ENCODE results near the gene SOAT1. TPM values are rescaled to one million over a fixed set of nuclear protein-coding genes. Genes with fewer than 3 reads are reported as not detected.
A peak's percentile ranks its signal among the peaks of the same experiment; 100 is the strongest.

The SOAT1 gene
- total RNA-seq, 5 donors from 2014 or later (not counting 1 experiment from before 2014, with no cell fraction given) = 35.0 to 42.1 (median 39.1) TPM

GRCh38 chr1:179300112-179300511 is 6.5 kb downstream of the SOAT1 start:
- H3K27me3 ChIP-seq (replicated peaks in 1 of 2; ENCODE audit: control insufficient read depth in 2 of 2, extremely low read depth in 1 of 2, insufficient read depth in 2 of 2, low read length in 1 of 2) = no peaks in the 10 kb centered on the region
- peak overlapping the region; percentile 30 for H3K27ac ChIP-seq (ENCODE audit: low read length)
- no peaks in the 10 kb centered on the region for H3K9me3 ChIP-seq
- peak overlapping the region; percentile 76 to 83 for H3K27ac Mint-ChIP-seq
- peak overlapping the region in 1 of 3 donors; percentile 58 for H3K4me3 Mint-ChIP-seq
- POLR2A ChIA-PET = interaction anchor here in 1 of 2 donors (0.6 kb wide), 1 partner anchor 10 kb away, joined by 3 read pairs; no protein-coding TSS in a partner anchor
- no CpG with 5 or more reads among the region's 1 CpG for WGBS (ENCODE audit: insufficient coverage)
- peaks cover 72 to 84% (median 81%) of the 10 kb centered on the region in 3 donors for H3K4me1 Mint-ChIP-seq
- DNase-seq (no peak), ATAC-seq (replicated peaks in 1 of 4) (no peak)
- peaks cover 41 to 49% of the 10 kb centered on the region in 2 experiments for H3K4me1 ChIP-seq (ENCODE audit: control insufficient read depth in 1 of 2, extremely low read depth in 1 of 2, insufficient read depth in 2 of 2, low read length in 2 of 2)
- H3K4me3 ChIP-seq (ENCODE audit: control insufficient read depth in 1 of 2, extremely low read depth in 1 of 2, low read length in 1 of 2) = no peak overlapping the region
- H3K36me3 ChIP-seq (ENCODE audit: control insufficient read depth in 2 of 2, extremely low read depth in 1 of 2, insufficient read depth in 1 of 2, low read length in 1 of 2) = peaks cover 0 to 23% of the 10 kb centered on the region in 2 donors
- peaks cover 33% of the 10 kb centered on the region for H3K36me3 Mint-ChIP-seq
- H3K27me3 Mint-ChIP-seq = no peaks in the 10 kb centered on the region
- CTCF ChIA-PET = no interaction called here
- no peaks in the 10 kb centered on the region for H3K9me3 Mint-ChIP-seq

DNA sequence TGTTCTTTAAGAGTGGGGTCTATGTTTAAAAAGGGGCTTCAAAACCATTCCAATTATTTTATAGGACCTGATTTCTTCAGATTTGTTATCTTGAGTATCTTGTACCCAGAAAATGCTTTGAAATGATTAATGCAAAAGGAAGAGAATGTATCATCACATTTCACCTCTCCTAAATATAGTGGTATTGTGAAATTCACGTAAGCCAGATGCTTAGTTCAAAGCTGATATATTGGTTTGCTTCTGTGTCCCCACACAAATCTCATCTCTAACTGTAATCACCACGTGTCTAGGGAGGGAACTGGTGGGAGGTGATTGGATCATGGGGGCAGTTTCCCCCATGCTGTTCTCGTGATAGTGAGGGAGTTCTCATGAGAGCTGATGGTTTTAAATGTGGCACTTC is 8.5 kb downstream of the SOAT1 start:
- H3K9me3 ChIP-seq = no peaks in the 10 kb centered on the region
- DNase-seq (no peak), ATAC-seq (replicated peaks in 1 of 4) (no peak)
- H3K27ac ChIP-seq (ENCODE audit: low read length) = no peak overlapping the region
- peaks cover 0 to 38% of the 10 kb centered on the region in 2 donors for H3K36me3 ChIP-seq (ENCODE audit: control insufficient read depth in 2 of 2, extremely low read depth in 1 of 2, insufficient read depth in 1 of 2, low read length in 1 of 2)
- WGBS (ENCODE audit: insufficient coverage) = 86% methylated on average over 1 of the region's 3 CpGs
- CTCF ChIA-PET = interaction anchor here in 1 of 2 donors (1.1 kb wide), 1 partner anchor 8 kb away, joined by 3 read pairs; the partner anchor contains the start of gene SOAT1
- H3K27me3 ChIP-seq (replicated peaks in 1 of 2; ENCODE audit: control insufficient read depth in 2 of 2, extremely low read depth in 1 of 2, insufficient read depth in 2 of 2, low read length in 1 of 2) = no peaks in the 10 kb centered on the region
- H3K27me3 Mint-ChIP-seq = no peaks in the 10 kb centered on the region
- H3K4me3 Mint-ChIP-seq = no peak overlapping the region
- peaks cover 69 to 85% (median 76%) of the 10 kb centered on the region in 3 donors for H3K4me1 Mint-ChIP-seq
- H3K9me3 Mint-ChIP-seq = no peaks in the 10 kb centered on the region
- POLR2A ChIA-PET = no interaction called here
- peaks cover 33% of the 10 kb centered on the region in 2 experiments for H3K4me1 ChIP-seq (ENCODE audit: control insufficient read depth in 1 of 2, extremely low read depth in 1 of 2, insufficient read depth in 2 of 2, low read length in 2 of 2)
- H3K27ac Mint-ChIP-seq = no peak overlapping the region
- H3K4me3 ChIP-seq (ENCODE audit: control insufficient read depth in 1 of 2, extremely low read depth in 1 of 2, low read length in 1 of 2) = no peak overlapping the region
- peaks cover 46% of the 10 kb centered on the region for H3K36me3 Mint-ChIP-seq

DNA sequence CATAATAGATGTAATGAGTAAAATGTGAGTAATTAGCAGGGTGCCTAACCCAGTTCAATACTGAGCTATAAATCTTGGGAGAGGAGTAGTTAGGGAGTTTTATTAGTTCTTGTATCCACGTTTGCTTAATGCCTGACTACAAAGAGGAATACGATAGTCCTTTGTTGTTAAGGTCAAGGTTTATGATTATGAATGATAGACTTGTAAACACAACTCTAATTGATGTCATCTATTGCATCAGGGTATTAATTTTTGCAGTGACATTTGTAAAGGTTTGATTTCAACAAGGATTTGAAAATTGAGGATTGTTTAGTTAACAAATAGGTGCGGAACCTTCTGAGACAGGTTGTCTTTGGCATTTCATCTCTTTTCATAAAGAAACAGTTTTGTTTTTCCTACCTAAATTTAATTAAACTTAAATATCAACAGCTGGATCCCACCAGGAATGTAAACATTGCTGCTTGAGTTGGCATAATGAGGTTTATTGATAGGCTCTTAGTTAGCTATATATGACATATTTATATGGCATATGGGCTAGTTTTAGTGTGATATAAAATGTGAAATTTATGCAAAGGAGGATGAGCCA is 9.7 kb downstream of the SOAT1 start:
- no peaks in the 10 kb centered on the region for H3K27me3 ChIP-seq (replicated peaks in 1 of 2; ENCODE audit: control insufficient read depth in 2 of 2, extremely low read depth in 1 of 2, insufficient read depth in 2 of 2, low read length in 1 of 2)
- no peak overlapping the region for H3K27ac Mint-ChIP-seq
- no peak overlapping the region for H3K4me3 Mint-ChIP-seq
- ChIA-PET CTCF (interaction anchor here (0.7 to 1.1 kb wide), 3 partner anchors 10 to 422 kb away, joined by 3 to 4 read pairs (median 4); partner anchors contain the start of gene SOAT1 (in 1 of the 2)), POLR2A (interaction anchor here in 1 of 2 donors (0.5 kb wide), 1 partner anchor 1315 kb away, joined by 3 read pairs; no protein-coding TSS in a partner anchor)
- DNase-seq (no peak), ATAC-seq (replicated peaks in 1 of 4) (no peak)
- peaks cover 56% of the 10 kb centered on the region for H3K36me3 Mint-ChIP-seq
- peaks cover 0 to 47% of the 10 kb centered on the region in 2 donors for H3K36me3 ChIP-seq (ENCODE audit: control insufficient read depth in 2 of 2, extremely low read depth in 1 of 2, insufficient read depth in 1 of 2, low read length in 1 of 2)
- WGBS (ENCODE audit: insufficient coverage) = no CpG with 5 or more reads among the region's 3 CpGs
- H3K9me3 Mint-ChIP-seq = no peaks in the 10 kb centered on the region
- H3K27me3 Mint-ChIP-seq = no peaks in the 10 kb centered on the region
- no peaks in the 10 kb centered on the region for H3K9me3 ChIP-seq
- H3K4me3 ChIP-seq (ENCODE audit: control insufficient read depth in 1 of 2, extremely low read depth in 1 of 2, low read length in 1 of 2) = no peak overlapping the region
- H3K4me1 Mint-ChIP-seq = peaks cover 67 to 77% (median 67%) of the 10 kb centered on the region in 3 donors
- H3K4me1 ChIP-seq (ENCODE audit: control insufficient read depth in 1 of 2, extremely low read depth in 1 of 2, insufficient read depth in 2 of 2, low read length in 2 of 2) = peaks cover 21 to 27% of the 10 kb centered on the region in 2 experiments
- H3K27ac ChIP-seq (ENCODE audit: low read length) = no peak overlapping the region

DNA sequence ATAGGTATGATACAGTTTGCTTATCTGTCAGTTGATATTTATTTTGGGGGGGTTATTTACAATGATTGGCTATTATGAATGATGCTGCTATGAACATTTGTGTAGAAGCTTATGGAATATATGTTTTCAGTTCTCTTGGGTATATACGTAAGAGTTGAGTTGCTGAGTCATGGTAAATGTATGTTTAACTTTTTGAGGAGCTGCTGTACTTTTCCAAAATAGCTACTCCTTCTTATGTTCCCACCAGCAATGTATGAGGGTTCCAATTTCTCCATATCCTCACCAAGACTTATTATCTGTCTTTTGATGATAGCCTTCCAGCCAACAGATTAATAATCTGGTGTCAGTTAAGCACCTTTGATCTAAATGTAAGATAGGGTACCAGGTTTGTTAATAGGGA is 11.9 kb downstream of the SOAT1 start:
- no peaks in the 10 kb centered on the region for H3K9me3 ChIP-seq
- Mint-ChIP-seq H3K4me1 (peaks cover 52 to 63% (median 53%) of the 10 kb centered on the region in 3 donors), H3K4me3 (no peak overlapping the region), H3K9me3 (no peaks in the 10 kb centered on the region), H3K27ac (peak overlapping the region in 1 of 2 donors; percentile 10), H3K36me3 (peaks cover 56% of the 10 kb centered on the region), H3K27me3 (no peaks in the 10 kb centered on the region)
- H3K4me1 ChIP-seq (ENCODE audit: control insufficient read depth in 1 of 2, extremely low read depth in 1 of 2, insufficient read depth in 2 of 2, low read length in 2 of 2) = peaks cover 8 to 12% of the 10 kb centered on the region in 2 experiments
- H3K27me3 ChIP-seq (replicated peaks in 1 of 2; ENCODE audit: control insufficient read depth in 2 of 2, extremely low read depth in 1 of 2, insufficient read depth in 2 of 2, low read length in 1 of 2) = no peaks in the 10 kb centered on the region
- ATAC-seq (replicated peaks in 1 of 4) (no peak), DNase-seq (no peak)
- peaks cover 0 to 53% of the 10 kb centered on the region in 2 donors for H3K36me3 ChIP-seq (ENCODE audit: control insufficient read depth in 2 of 2, extremely low read depth in 1 of 2, insufficient read depth in 1 of 2, low read length in 1 of 2)
- ChIA-PET POLR2A (interaction anchor here in 1 of 2 donors (0.5 to 0.6 kb wide), 3 partner anchors 10 to 1187 kb away, joined by 3 read pairs; no protein-coding TSS in a partner anchor), CTCF (interaction anchor here (0.5 to 0.9 kb wide), 3 partner anchors 12 to 247 kb away, joined by 3 to 5 read pairs (median 4); partner anchors contain the start of gene SOAT1 (in 1 of the 2))
- H3K4me3 ChIP-seq (ENCODE audit: control insufficient read depth in 1 of 2, extremely low read depth in 1 of 2, low read length in 1 of 2) = no peak overlapping the region
- WGBS (ENCODE audit: insufficient coverage) = no CpG with 5 or more reads among the region's 1 CpG
- H3K27ac ChIP-seq (ENCODE audit: low read length) = no peak overlapping the region

DNA sequence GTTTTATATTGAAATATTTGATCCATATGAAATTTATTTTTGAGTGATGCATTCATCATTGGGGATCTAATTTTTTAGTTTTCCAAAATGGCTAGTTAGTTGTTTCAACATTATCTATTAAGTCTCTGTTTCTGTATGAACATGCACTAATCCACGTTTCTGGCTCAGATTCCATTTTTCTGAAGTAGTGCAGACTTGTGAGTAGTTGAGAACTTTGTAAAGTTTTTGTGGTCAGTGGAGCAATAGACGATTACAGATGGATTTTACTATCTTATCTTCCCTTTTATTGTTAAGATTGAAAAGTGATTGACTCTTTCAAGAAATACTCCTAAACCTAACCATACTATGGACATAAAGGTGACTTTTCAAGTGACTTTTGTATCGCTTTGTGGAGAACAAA is 16.7 kb downstream of the SOAT1 start:
- no peak for ATAC-seq (replicated peaks in 1 of 4)
- no peak for DNase-seq
- WGBS (ENCODE audit: insufficient coverage) = no CpG with 5 or more reads among the region's 3 CpGs
- Mint-ChIP-seq H3K4me3 (no peak overlapping the region), H3K36me3 (peaks cover 55% of the 10 kb centered on the region), H3K4me1 (peaks cover 47 to 50% (median 49%) of the 10 kb centered on the region in 3 donors), H3K27me3 (no peaks in the 10 kb centered on the region), H3K27ac (no peak overlapping the region), H3K9me3 (no peaks in the 10 kb centered on the region)
- peaks cover 0 to 37% of the 10 kb centered on the region in 2 donors for H3K36me3 ChIP-seq (ENCODE audit: control insufficient read depth in 2 of 2, extremely low read depth in 1 of 2, insufficient read depth in 1 of 2, low read length in 1 of 2)
- H3K9me3 ChIP-seq = no peaks in the 10 kb centered on the region
- no peak overlapping the region for H3K27ac ChIP-seq (ENCODE audit: low read length)
- POLR2A ChIA-PET = no interaction called here
- H3K4me1 ChIP-seq (ENCODE audit: control insufficient read depth in 1 of 2, extremely low read depth in 1 of 2, insufficient read depth in 2 of 2, low read length in 2 of 2) = peaks cover 0 to 3% of the 10 kb centered on the region in 2 experiments
- no peak overlapping the region for H3K4me3 ChIP-seq (ENCODE audit: control insufficient read depth in 1 of 2, extremely low read depth in 1 of 2, low read length in 1 of 2)
- CTCF ChIA-PET = no interaction called here
- no peaks in the 10 kb centered on the region for H3K27me3 ChIP-seq (replicated peaks in 1 of 2; ENCODE audit: control insufficient read depth in 2 of 2, extremely low read depth in 1 of 2, insufficient read depth in 2 of 2, low read length in 1 of 2)

DNA sequence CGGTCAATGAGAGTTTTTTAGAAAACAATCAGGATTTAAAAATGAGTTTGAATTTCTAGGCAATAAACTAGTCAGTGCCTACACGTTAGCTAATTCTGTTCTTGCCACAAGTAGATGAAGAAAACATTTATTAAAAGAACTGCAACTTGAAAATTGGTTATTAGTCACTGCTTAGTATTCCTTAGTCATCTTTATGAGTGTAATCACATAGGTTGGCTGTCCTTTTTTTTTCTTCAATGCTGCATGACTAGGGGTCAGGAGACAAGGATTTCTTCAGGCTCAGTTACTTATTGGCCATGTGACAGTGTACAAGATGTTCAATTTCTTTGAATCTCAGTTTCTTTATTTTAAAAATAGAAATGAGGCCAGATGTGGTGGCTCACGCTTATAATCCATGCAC is 17.1 kb downstream of the SOAT1 start:
- peaks cover 0 to 33% of the 10 kb centered on the region in 2 donors for H3K36me3 ChIP-seq (ENCODE audit: control insufficient read depth in 2 of 2, extremely low read depth in 1 of 2, insufficient read depth in 1 of 2, low read length in 1 of 2)
- H3K9me3 Mint-ChIP-seq = no peaks in the 10 kb centered on the region
- peaks cover 0 to 3% of the 10 kb centered on the region in 2 experiments for H3K4me1 ChIP-seq (ENCODE audit: control insufficient read depth in 1 of 2, extremely low read depth in 1 of 2, insufficient read depth in 2 of 2, low read length in 2 of 2)
- no peak overlapping the region for H3K27ac ChIP-seq (ENCODE audit: low read length)
- no peak overlapping the region for H3K27ac Mint-ChIP-seq
- 100% methylated on average over 1 of the region's 3 CpGs for WGBS (ENCODE audit: insufficient coverage)
- H3K36me3 Mint-ChIP-seq = peaks cover 51% of the 10 kb centered on the region
- no peak for ATAC-seq (replicated peaks in 1 of 4)
- no peak for DNase-seq
- ChIA-PET CTCF (no interaction called here), POLR2A (no interaction called here)
- no peaks in the 10 kb centered on the region for H3K27me3 Mint-ChIP-seq
- no peak overlapping the region for H3K4me3 ChIP-seq (ENCODE audit: control insufficient read depth in 1 of 2, extremely low read depth in 1 of 2, low read length in 1 of 2)
- H3K4me1 Mint-ChIP-seq = peaks cover 45 to 46% (median 45%) of the 10 kb centered on the region in 3 donors
- H3K27me3 ChIP-seq (replicated peaks in 1 of 2; ENCODE audit: control insufficient read depth in 2 of 2, extremely low read depth in 1 of 2, insufficient read depth in 2 of 2, low read length in 1 of 2) = no peaks in the 10 kb centered on the region
- H3K4me3 Mint-ChIP-seq = no peak overlapping the region
- no peaks in the 10 kb centered on the region for H3K9me3 ChIP-seq
